K562 (cell line): ENCODE measurements around the gene CST5. TPM values are rescaled to one million over a fixed set of nuclear protein-coding genes. Genes with fewer than 3 reads are reported as not detected.

Experiments
- ATAC-seq: fragments of 200-7000 bp; cut with Tn5 transposase; 3 replicates; pipeline ENCODE4 v1.9.1; 2020; ENCODE audit warnings: moderate library complexity
- BruUV-seq: library from RNA; stranded (reverse); fragments of 400-500 nt; replicated peaks from 2 replicates; lab custom pipeline; 2021; lab: Mats Ljungman, UMichigan
- CTCF ChIA-PET: fragments of 300-600 bp; formaldehyde crosslinking; extraction: SDS; loops from one replicate; lab custom pipeline; 2021; ENCODE audit warnings: low intra/inter-chr PET ratio; lab: Yijun Ruan, JAX
- POLR2A ChIA-PET: fragments of 300-600, 350-650 bp; sonication (Branson Sonifier 250); formaldehyde crosslinking; extraction: SDS; loops from one replicate; lab custom pipeline; 2021; ENCODE audit warnings: antibody characterized with exemption, inconsistent platforms; lab: Yijun Ruan, JAX
- DNase-seq, 4 experiments: peaks; one replicate each; pipeline versions ENCODE4 v3.0.0 to v3.0.0-alpha.2; 2011 to 2018; ENCODE audit warnings: low spot score in 3 of 4, mixed read lengths in 3 of 4; ENCODE audit errors: extremely low read depth in 1 of 4
- FAIRE-seq: peaks from 2 replicates; lab custom pipeline; 2011; peaks lifted over from hg19 to GRCh38; lab: Jason Lieb, UNC
- H2AFZ ChIP-seq: 2 replicates; pipeline ENCODE4 v1.6.0; 2011; ENCODE audit warnings: low read depth, low read length, control low read depth, inconsistent platforms
- H3K27ac ChIP-seq: fragments of 200-600 bp; 3 replicates; pipeline ENCODE4 v1.8.0; 2011; ENCODE audit warnings: low read depth, mild to moderate bottlenecking, control low read depth, inconsistent platforms, low read length, moderate library complexity, mixed read lengths; ENCODE audit errors: extremely low read depth
- H3K27me3 ChIP-seq, 2 experiments: fragments of 300-600 bp in 1 of 2; 2 replicates in 1 of 2; 3 replicates in 1 of 2; pipeline versions ENCODE4 v1.6.0 to v1.8.0; 2011; ENCODE audit warnings: inconsistent platforms in 2 of 2, low read length in 2 of 2, mild to moderate bottlenecking in 1 of 2, mixed read lengths in 1 of 2, moderate library complexity in 1 of 2; ENCODE audit not compliant: control insufficient read depth in 2 of 2, insufficient read depth in 2 of 2
- H3K36me3 ChIP-seq: fragments of 300-600 bp; 3 replicates; pipeline ENCODE4 v1.8.0; 2011; ENCODE audit warnings: mild to moderate bottlenecking, low read length, inconsistent platforms; ENCODE audit not compliant: control insufficient read depth, insufficient read depth
- H3K4me1 ChIP-seq, 2 experiments: fragments of 200-600 bp in 1 of 2; replicated peaks in 1 of 2; 2 replicates in 1 of 2; 3 replicates in 1 of 2; pipeline versions ENCODE4 v1.5.1 to v1.8.0; 2011; ENCODE audit warnings: inconsistent platforms in 2 of 2, low read length in 2 of 2, mild to moderate bottlenecking in 1 of 2, mixed read lengths in 1 of 2, moderate library complexity in 1 of 2; ENCODE audit not compliant: control insufficient read depth in 2 of 2, insufficient read depth in 2 of 2
- H3K4me2 ChIP-seq: 2 replicates; pipeline ENCODE4 v1.6.1; 2011; ENCODE audit warnings: low read length, control low read depth, inconsistent platforms, mixed read lengths; ENCODE audit not compliant: insufficient read depth
- H3K4me3 ChIP-seq: fragments of 200-600 bp; sonication (generic), shearing (Covaris generic); 2 replicates; pipeline ENCODE4 v1.5.1; 2016; ENCODE audit warnings: control low read depth, inconsistent platforms
- H3K79me2 ChIP-seq: fragments of 200-600 bp; 3 replicates; pipeline ENCODE4 v1.8.0; 2011; ENCODE audit warnings: low read length, inconsistent platforms; ENCODE audit not compliant: control insufficient read depth, insufficient read depth
- H3K9ac ChIP-seq, 2 experiments: 2 replicates each; pipeline versions ENCODE4 v1.6.0 to v1.6.1; 2011; ENCODE audit warnings: low read depth in 2 of 2, low read length in 2 of 2, control low read depth in 1 of 2, inconsistent platforms in 1 of 2, mild to moderate bottlenecking in 1 of 2, mixed read lengths in 1 of 2; ENCODE audit not compliant: insufficient read depth in 1 of 2
- H3K9me1 ChIP-seq: one replicate; pipeline ENCODE4 v1.6.0; 2011; ENCODE audit warnings: inconsistent platforms, mild to moderate bottlenecking, low read length, moderate library complexity; ENCODE audit not compliant: control insufficient read depth, insufficient read depth
- H3K9me3 ChIP-seq: replicated peaks from 2 replicates; pipeline ENCODE4 v1.5.1; 2011; ENCODE audit warnings: low read depth, low read length, inconsistent platforms; ENCODE audit not compliant: control insufficient read depth, insufficient read depth
- H4K20me1 ChIP-seq: replicated peaks from 2 replicates; pipeline ENCODE4 v1.6.1; 2011; ENCODE audit warnings: low read length, inconsistent platforms, mixed read lengths; ENCODE audit not compliant: control insufficient read depth, insufficient read depth
- BRCA1 ChIP-seq, 2 experiments: fragments of 450-650 bp in 1 of 2; sonication (generic) in 1 of 2; formaldehyde crosslinking in 1 of 2; IDR thresholded peaks; 2 replicates each; pipeline versions ENCODE4 v1.5.0 to v1.6.1; 2017 to 2020; ENCODE audit warnings: mild to moderate bottlenecking in 1 of 2, missing genetic modification reagents in 1 of 2
- CCNT2 ChIP-seq: IDR thresholded peaks from 2 replicates; pipeline ENCODE4 v1.6.1; 2011; ENCODE audit warnings: borderline replicate concordance, low read depth, mild to moderate bottlenecking, moderate library complexity, mixed read lengths, low read length; ENCODE audit not compliant: insufficient read length; ENCODE audit errors: extremely low read depth
- DDX20 ChIP-seq: fragments of 450-650 bp; IDR thresholded peaks from 2 replicates; pipeline ENCODE4 v1.6.1; 2016; ENCODE audit warnings: missing genetic modification characterization, low read depth, mild to moderate bottlenecking, missing compliant biosample characterization, moderate library complexity
- GTF3C2 ChIP-seq: IDR thresholded peaks from 3 replicates; pipeline ENCODE4 v1.6.1; 2011; ENCODE audit warnings: borderline replicate concordance, mild to moderate bottlenecking, moderate library complexity; ENCODE audit not compliant: insufficient read length; ENCODE audit errors: extremely low read depth
- MCM5 ChIP-seq: fragments of 450-650 bp; IDR thresholded peaks from 2 replicates; pipeline ENCODE4 v1.6.1; 2016; ENCODE audit warnings: low read depth
- NCOR1 ChIP-seq: fragments of 450-650 bp; IDR thresholded peaks from 2 replicates; pipeline ENCODE4 v1.6.1; 2016; ENCODE audit warnings: mild to moderate bottlenecking, moderate library complexity
- RCOR1 ChIP-seq, 2 experiments: IDR thresholded peaks; 2 replicates each; pipeline ENCODE4 v1.6.1; 2012; ENCODE audit warnings: low read depth in 2 of 2, low read length in 2 of 2, borderline replicate concordance in 1 of 2, improper control_type of control experiment in 1 of 2
- SREBF1 ChIP-seq: fragments of 150-350 bp; IDR thresholded peaks from 2 replicates; pipeline ENCODE4 v1.6.1; 2014; ENCODE audit warnings: antibody characterized with exemption, low read depth, low read length, borderline replicate concordance
- USF1 ChIP-seq: sonication (generic); formaldehyde crosslinking; IDR thresholded peaks from 2 replicates; pipeline ENCODE4 v1.9.0; 2022; ENCODE audit warnings: mild to moderate bottlenecking, missing genetic modification reagents
- ZBTB5 ChIP-seq: fragments of 450-650 bp; IDR thresholded peaks from 2 replicates; pipeline ENCODE4 v1.6.1; 2017; ENCODE audit warnings: antibody characterized with exemption
- ZNF24 ChIP-seq: fragments of 450-650 bp; IDR thresholded peaks from 2 replicates; pipeline ENCODE4 v1.6.1; 2016
- ZNF316 ChIP-seq: fragments of 450-650 bp; IDR thresholded peaks from 2 replicates; pipeline ENCODE4 v1.6.1; 2016
- ZNF717 ChIP-seq: fragments of 250-450 bp; sonication (Bioruptor Pico); IDR thresholded peaks from 2 replicates; pipeline ENCODE4 v1.5.0; 2021
- WGBS: fragments of 100-300 bp; shearing (Covaris generic); methylation state at CpG from one replicate; pipeline ENCODE4 v1.1.6; 2016; ENCODE audit warnings: low coverage, mixed read lengths; ENCODE audit not compliant: insufficient coverage; ENCODE audit errors: missing lambda C conversion rate; 5-methylcytosine and 5-hydroxymethylcytosine counted together
- in situ Hi-C: fragments of 300-500 bp; cut with MboI; formaldehyde crosslinking; loops from 4 replicates; pipeline ENCODE4 v1.15.0; 2018; ENCODE audit warnings: inconsistent platforms, mixed read lengths
- intact Hi-C: fragments of 100-400 bp; cut with micrococcal nuclease; formaldehyde crosslinking; loops from 2 replicates; pipeline ENCODE4 v1.14.2; 2022
- polyA plus RNA-seq, 8 experiments: library from polyadenylated mRNA; depleted of rRNA in 4 of 8; stranded (reverse) in 5 of 8; unstranded in 3 of 8; fragments of >200 nt; fragmentation: Nextera tagmentation in 2 of 8; fragmentation: Illumina TruSeq in 1 of 8; extraction: Ambion mirVana in 2 of 8; extraction: Trizol in 1 of 8; gene quantifications; 2 replicates each; pipeline versions ENCODE4 v1.2.1 to v1.2.3, GENCODE V29; 2011 to 2014; ENCODE audit warnings: inconsistent platforms in 1 of 8, missing spikeins in 1 of 8
- total RNA-seq, 7 experiments: library from RNA; depleted of rRNA in 6 of 7; stranded (reverse); fragments of >200 nt in 6 of 7; fragmentation: Illumina TruSeq in 2 of 7; extraction: Trizol in 2 of 7; gene quantifications; 2 replicates each; pipeline versions ENCODE4 v1.2.1 to v1.2.3, GENCODE V29; 2011 to 2021; ENCODE audit warnings: low replicate concordance in 1 of 7

Gene CST5
- total and polyA plus RNA-seq, 9 of the 15 experiments (the other 6 are each of a cell fraction or from before 2014, with no cell fraction given) = not detected

- WGBS = 0% methylated on average over 3 of the region's 3 CpGs
- Histone ChIP-seq H3K4me1 (no peaks in the 10 kb centered on the region; a peak in 1 of 5 replicates), H4K20me1 (no peaks in the 10 kb centered on the region), H3K79me2 (no peaks in the 10 kb centered on the region), H3K36me3 (no peaks in the 10 kb centered on the region), H3K9me1 (no peaks in the 10 kb centered on the region), H3K9me3 (no peaks in the 10 kb centered on the region), H3K4me2 (no peak overlapping the region), H3K4me3 (no peak overlapping the region), H3K9ac (no peak overlapping the region), H3K27me3 (no peaks in the 10 kb centered on the region), H3K27ac (no peak overlapping the region), H2AFZ (no peak overlapping the region)
- intact Hi-C loops (no loop called here), in situ Hi-C loops (no loop called here)
- ATAC-seq = no peak
- no peak for FAIRE-seq
- no TSS peak for BruUV-seq
- ChIA-PET CTCF (no interaction called here), POLR2A (no interaction called here)
- no peak for DNase-seq
- TF ChIP-seq ZNF316 = no peak
- no peak for TF ChIP-seq CCNT2
- no peak for TF ChIP-seq GTF3C2
- no peak for TF ChIP-seq RCOR1 (IDR thresholded peaks at IDR 0.05; ENCODE audit: borderline replicate concordance in 1 of 2, low read depth in 2 of 2, low read length in 2 of 2)
- TF ChIP-seq USF1 (CRISPR knock-in tag) = no peak
- TF ChIP-seq SREBF1 = no peak
- TF ChIP-seq ZBTB5 = no peak
- TF ChIP-seq BRCA1 (IDR thresholded peaks at IDR 0.05) = no peak
- no peak for TF ChIP-seq BRCA1 (CRISPR knock-in tag; IDR thresholded peaks at IDR 0.05)
- no peak for TF ChIP-seq DDX20 (tag)
- no peak for TF ChIP-seq ZNF24
- no peak for TF ChIP-seq NCOR1
- no peak for TF ChIP-seq MCM5
- TF ChIP-seq ZNF717 (CRISPR knock-in tag) = no peak
Measured at GRCh38 chr20:23926944-23927872, 47.7 kb upstream of the CST5 start.
